GM12878 (cell line): Measurements from ENCODE around the gene ADAMTS18. TPM values are rescaled to one million over a fixed set of nuclear protein-coding genes. Genes with fewer than 3 reads are reported as not detected.
"Not testable (repeated sequence)": the region's sequence is repeated elsewhere in the genome, so short reads cannot be mapped to it uniquely, and the experiment has no call there.

ENCODE experiments used
- ATAC-seq: fragments of 200-7000 bp; cut with Tn5 transposase; 3 replicates; pipeline ENCODE4 v1.9.1; 2020; ENCODE audit warnings: mild to moderate bottlenecking, moderate library complexity
- BruUV-seq: library from RNA; stranded (reverse); fragments of 400-500 nt; replicated peaks from 2 replicates; lab custom pipeline; 2021; lab: Mats Ljungman, UMichigan
- CTCF ChIA-PET: fragments of 300-600 bp; sonication (Branson Sonifier 250); formaldehyde crosslinking; extraction: SDS; loops from one replicate; lab custom pipeline; 2021; ENCODE audit warnings: inconsistent platforms; lab: Yijun Ruan, JAX
- POLR2A ChIA-PET: fragments of 350-600 bp; formaldehyde crosslinking; extraction: SDS; loops from one replicate; lab custom pipeline; 2021; ENCODE audit warnings: inconsistent platforms; lab: Charles Lee
- RAD21 ChIA-PET: fragments of 300-600 bp; sonication (Branson Sonifier 250); formaldehyde crosslinking; loops from one replicate; lab custom pipeline; 2023; ENCODE audit warnings: antibody characterized with exemption; ENCODE audit not compliant: unreplicated experiment; lab: Charles Lee
- SMC1A ChIA-PET: fragments of 300-600 bp; sonication (Branson Sonifier 250); formaldehyde crosslinking; loops from one replicate; lab custom pipeline; 2023; ENCODE audit not compliant: unreplicated experiment, uncharacterized antibody; lab: Charles Lee
- DNase-seq: peaks from one replicate; pipeline ENCODE4 v3.0.0-alpha.2; 2011; ENCODE audit warnings: low read depth, low spot score
- FAIRE-seq: peaks from 3 replicates; lab custom pipeline; 2011; peaks lifted over from hg19 to GRCh38; lab: Jason Lieb, UNC
- H2AFZ ChIP-seq: 2 replicates; pipeline ENCODE4 v1.6.0; 2011; ENCODE audit warnings: low read depth, low read length, control low read depth; ENCODE audit not compliant: control insufficient read depth
- H3K27ac ChIP-seq: 2 replicates; pipeline ENCODE4 v1.5.1; 2011; ENCODE audit warnings: control low read depth; ENCODE audit not compliant: control insufficient read depth, insufficient read depth
- H3K27me3 ChIP-seq, 2 experiments: replicated peaks in 1 of 2; 2 replicates each; pipeline versions ENCODE4 v1.6.0 to v1.6.1; 2011; ENCODE audit warnings: low read length in 1 of 2; ENCODE audit not compliant: control insufficient read depth in 2 of 2, insufficient read depth in 2 of 2
- H3K36me3 ChIP-seq, 2 experiments: 2 replicates each; pipeline ENCODE4 v1.5.1; 2011; ENCODE audit warnings: low read length in 1 of 2; ENCODE audit not compliant: control insufficient read depth in 2 of 2, insufficient read depth in 2 of 2
- H3K4me1 ChIP-seq: 2 replicates; pipeline ENCODE4 v1.6.1; 2011; ENCODE audit warnings: mild to moderate bottlenecking, low read length, moderate library complexity, mixed read lengths; ENCODE audit not compliant: control insufficient read depth, insufficient read depth
- H3K4me2 ChIP-seq: 2 replicates; pipeline ENCODE4 v1.6.0; 2011; ENCODE audit warnings: control low read depth; ENCODE audit not compliant: control insufficient read depth, insufficient read depth
- H3K4me3 ChIP-seq: fragments of 200-600 bp; sonication (generic); 2 replicates; pipeline ENCODE4 v1.5.1; 2016
- H3K79me2 ChIP-seq: 2 replicates; pipeline ENCODE4 v1.6.0; 2011; ENCODE audit warnings: low read length; ENCODE audit not compliant: control insufficient read depth, insufficient read depth
- H3K9ac ChIP-seq: 2 replicates; pipeline ENCODE4 v1.8.0; 2011; ENCODE audit warnings: low read length, control low read depth, mixed read lengths; ENCODE audit not compliant: control insufficient read depth, insufficient read depth
- H3K9me3 ChIP-seq: replicated peaks from 3 replicates; pipeline ENCODE4 v1.5.1; 2011; ENCODE audit warnings: mild to moderate bottlenecking, low read length; ENCODE audit not compliant: control insufficient read depth, insufficient read depth
- H4K20me1 ChIP-seq: 2 replicates; pipeline ENCODE4 v1.6.0; 2011; ENCODE audit not compliant: control insufficient read depth, insufficient read depth
- HDAC2 ChIP-seq: fragments of 200-600 bp; sonication (generic); IDR thresholded peaks from 2 replicates; pipeline ENCODE4 v1.6.1; 2017
- PAX8 ChIP-seq: fragments of 450-650 bp; IDR thresholded peaks from 2 replicates; pipeline ENCODE4 v1.6.1; 2017; ENCODE audit warnings: mild to moderate bottlenecking, moderate library complexity
- POLR2AphosphoS5 ChIP-seq: IDR thresholded peaks from 2 replicates; pipeline ENCODE4 v1.6.1; 2011; ENCODE audit warnings: mild to moderate bottlenecking, low read length, inconsistent platforms
- SREBF2 ChIP-seq: IDR thresholded peaks from 2 replicates; pipeline ENCODE4 v1.6.1; 2012; ENCODE audit warnings: mild to moderate bottlenecking, low read length
- TBL1XR1 ChIP-seq: IDR thresholded peaks from 2 replicates; pipeline ENCODE4 v1.6.1; 2012; ENCODE audit warnings: low read depth, low read length, improper control_type of control experiment
- ZNF24 ChIP-seq: fragments of 450-650 bp; IDR thresholded peaks from 2 replicates; pipeline ENCODE4 v1.6.1; 2017; ENCODE audit warnings: antibody characterized with exemption, mild to moderate bottlenecking
- WGBS: methylation state at CpG from one replicate; pipeline ENCODE4 v1.1.6; 2016; ENCODE audit warnings: low lambda C conversion rate; ENCODE audit not compliant: insufficient replicate concordance, insufficient coverage; ENCODE audit errors: missing lambda C conversion rate; 5-methylcytosine and 5-hydroxymethylcytosine counted together
- in situ Hi-C: fragments of 300-500 bp; cut with MboI; formaldehyde crosslinking; loops from 9 replicates; pipeline ENCODE4 v1.14.3; 2018; ENCODE audit warnings: mixed read lengths
- intact Hi-C: fragments of 100-400 bp; cut with micrococcal nuclease; formaldehyde crosslinking; loops from one replicate; pipeline ENCODE4 v1.14.2; 2022; ENCODE audit not compliant: unreplicated experiment
- polyA plus RNA-seq, 11 experiments: library from polyadenylated mRNA; depleted of rRNA in 4 of 11; unstranded in 6 of 11; stranded (reverse) in 5 of 11; fragments of >200 nt; fragmentation: Nextera tagmentation in 4 of 11; fragmentation: Illumina TruSeq in 1 of 11; extraction: Ambion mirVana in 4 of 11; extraction: Trizol in 1 of 11; gene quantifications; 1 replicate in 1 of 11; 2 replicates in 10 of 11; pipeline versions ENCODE4 v1.2.1 to v1.2.3, GENCODE V29; 2011 to 2016; ENCODE audit warnings: inconsistent platforms in 2 of 11, missing spikeins in 2 of 11, low read depth in 1 of 11
- total RNA-seq, 4 experiments: library from RNA; depleted of rRNA in 3 of 4; stranded (reverse); fragments of >200 nt in 3 of 4; fragmentation: Illumina TruSeq in 1 of 4; extraction: Trizol in 1 of 4; gene quantifications; 2 replicates each; pipeline versions ENCODE4 v1.2.1 to v1.2.3, GENCODE V29; 2013 to 2021
- TF ChIP-seq, protein P1 (sequence below): fragments of 450-650 bp; IDR thresholded peaks from 2 replicates; pipeline ENCODE4 v1.6.1; 2017; ENCODE audit warnings: mild to moderate bottlenecking, moderate library complexity
- TF ChIP-seq, protein P2 (sequence below): fragments of 450-650 bp; IDR thresholded peaks from 2 replicates; pipeline ENCODE4 v1.6.1; 2017; ENCODE audit warnings: mild to moderate bottlenecking, moderate library complexity

The ADAMTS18 gene
- total and polyA plus RNA-seq, 10 of the 15 experiments (the other 5 are each of a cell fraction or from before 2014, with no cell fraction given): not detected

DNA sequence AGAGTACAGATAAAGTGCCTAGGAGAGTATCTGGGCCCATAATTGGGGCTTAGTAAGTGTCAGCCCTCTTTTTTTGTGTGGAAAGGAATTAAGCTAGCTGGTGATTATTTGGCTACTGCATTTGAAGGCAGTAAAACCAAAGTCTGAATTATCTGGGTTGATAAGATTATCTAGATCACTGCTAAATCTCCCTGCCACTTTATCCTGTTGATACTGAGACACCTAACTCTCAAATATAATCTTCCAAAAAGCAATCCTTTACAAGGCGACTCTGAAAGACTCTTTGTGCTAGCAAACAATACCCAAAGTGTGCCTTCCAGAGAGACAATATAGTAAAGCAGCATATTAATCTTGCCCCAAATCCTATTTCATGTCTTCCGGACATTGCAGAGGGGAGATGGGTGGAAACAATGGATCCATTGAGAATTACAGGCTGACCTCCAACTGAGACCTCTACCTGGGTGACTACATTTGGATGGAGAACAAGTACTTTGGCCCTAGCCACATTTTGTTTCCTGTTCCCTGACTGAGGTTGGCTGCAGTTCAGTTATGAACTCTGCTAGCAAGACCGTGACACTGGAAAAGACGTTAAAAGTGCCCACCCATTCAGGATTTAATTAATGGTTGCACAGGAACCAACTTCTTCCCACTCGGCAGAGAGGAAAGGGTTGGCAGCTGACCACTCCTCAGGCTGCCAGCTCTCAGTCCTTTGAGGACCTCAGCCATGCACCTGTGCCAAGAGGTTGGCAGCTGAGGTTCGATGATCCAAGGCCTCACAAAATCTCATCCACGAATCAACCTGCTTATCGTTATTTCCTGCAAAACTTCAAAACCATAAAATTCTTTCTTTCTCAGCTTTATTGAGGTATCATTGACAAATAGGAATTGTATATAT, 163.1 kb downstream of the ADAMTS18 start (continued):
- TF ChIP-seq, protein P1, sequence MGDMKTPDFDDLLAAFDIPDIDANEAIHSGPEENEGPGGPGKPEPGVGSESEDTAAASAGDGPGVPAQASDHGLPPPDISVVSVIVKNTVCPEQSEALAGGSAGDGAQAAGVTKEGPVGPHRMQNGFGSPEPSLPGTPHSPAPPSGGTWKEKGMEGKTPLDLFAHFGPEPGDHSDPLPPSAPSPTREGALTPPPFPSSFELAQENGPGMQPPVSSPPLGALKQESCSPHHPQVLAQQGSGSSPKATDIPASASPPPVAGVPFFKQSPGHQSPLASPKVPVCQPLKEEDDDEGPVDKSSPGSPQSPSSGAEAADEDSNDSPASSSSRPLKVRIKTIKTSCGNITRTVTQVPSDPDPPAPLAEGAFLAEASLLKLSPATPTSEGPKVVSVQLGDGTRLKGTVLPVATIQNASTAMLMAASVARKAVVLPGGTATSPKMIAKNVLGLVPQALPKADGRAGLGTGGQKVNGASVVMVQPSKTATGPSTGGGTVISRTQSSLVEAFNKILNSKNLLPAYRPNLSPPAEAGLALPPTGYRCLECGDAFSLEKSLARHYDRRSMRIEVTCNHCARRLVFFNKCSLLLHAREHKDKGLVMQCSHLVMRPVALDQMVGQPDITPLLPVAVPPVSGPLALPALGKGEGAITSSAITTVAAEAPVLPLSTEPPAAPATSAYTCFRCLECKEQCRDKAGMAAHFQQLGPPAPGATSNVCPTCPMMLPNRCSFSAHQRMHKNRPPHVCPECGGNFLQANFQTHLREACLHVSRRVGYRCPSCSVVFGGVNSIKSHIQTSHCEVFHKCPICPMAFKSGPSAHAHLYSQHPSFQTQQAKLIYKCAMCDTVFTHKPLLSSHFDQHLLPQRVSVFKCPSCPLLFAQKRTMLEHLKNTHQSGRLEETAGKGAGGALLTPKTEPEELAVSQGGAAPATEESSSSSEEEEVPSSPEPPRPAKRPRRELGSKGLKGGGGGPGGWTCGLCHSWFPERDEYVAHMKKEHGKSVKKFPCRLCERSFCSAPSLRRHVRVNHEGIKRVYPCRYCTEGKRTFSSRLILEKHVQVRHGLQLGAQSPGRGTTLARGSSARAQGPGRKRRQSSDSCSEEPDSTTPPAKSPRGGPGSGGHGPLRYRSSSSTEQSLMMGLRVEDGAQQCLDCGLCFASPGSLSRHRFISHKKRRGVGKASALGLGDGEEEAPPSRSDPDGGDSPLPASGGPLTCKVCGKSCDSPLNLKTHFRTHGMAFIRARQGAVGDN: no peak
- TF ChIP-seq SREBF2 (no peak), HDAC2 (no peak), POLR2AphosphoS5 (no peak), ZNF24 (no peak), PAX8 (no peak), TBL1XR1 (no peak)
- TF ChIP-seq, protein P2, sequence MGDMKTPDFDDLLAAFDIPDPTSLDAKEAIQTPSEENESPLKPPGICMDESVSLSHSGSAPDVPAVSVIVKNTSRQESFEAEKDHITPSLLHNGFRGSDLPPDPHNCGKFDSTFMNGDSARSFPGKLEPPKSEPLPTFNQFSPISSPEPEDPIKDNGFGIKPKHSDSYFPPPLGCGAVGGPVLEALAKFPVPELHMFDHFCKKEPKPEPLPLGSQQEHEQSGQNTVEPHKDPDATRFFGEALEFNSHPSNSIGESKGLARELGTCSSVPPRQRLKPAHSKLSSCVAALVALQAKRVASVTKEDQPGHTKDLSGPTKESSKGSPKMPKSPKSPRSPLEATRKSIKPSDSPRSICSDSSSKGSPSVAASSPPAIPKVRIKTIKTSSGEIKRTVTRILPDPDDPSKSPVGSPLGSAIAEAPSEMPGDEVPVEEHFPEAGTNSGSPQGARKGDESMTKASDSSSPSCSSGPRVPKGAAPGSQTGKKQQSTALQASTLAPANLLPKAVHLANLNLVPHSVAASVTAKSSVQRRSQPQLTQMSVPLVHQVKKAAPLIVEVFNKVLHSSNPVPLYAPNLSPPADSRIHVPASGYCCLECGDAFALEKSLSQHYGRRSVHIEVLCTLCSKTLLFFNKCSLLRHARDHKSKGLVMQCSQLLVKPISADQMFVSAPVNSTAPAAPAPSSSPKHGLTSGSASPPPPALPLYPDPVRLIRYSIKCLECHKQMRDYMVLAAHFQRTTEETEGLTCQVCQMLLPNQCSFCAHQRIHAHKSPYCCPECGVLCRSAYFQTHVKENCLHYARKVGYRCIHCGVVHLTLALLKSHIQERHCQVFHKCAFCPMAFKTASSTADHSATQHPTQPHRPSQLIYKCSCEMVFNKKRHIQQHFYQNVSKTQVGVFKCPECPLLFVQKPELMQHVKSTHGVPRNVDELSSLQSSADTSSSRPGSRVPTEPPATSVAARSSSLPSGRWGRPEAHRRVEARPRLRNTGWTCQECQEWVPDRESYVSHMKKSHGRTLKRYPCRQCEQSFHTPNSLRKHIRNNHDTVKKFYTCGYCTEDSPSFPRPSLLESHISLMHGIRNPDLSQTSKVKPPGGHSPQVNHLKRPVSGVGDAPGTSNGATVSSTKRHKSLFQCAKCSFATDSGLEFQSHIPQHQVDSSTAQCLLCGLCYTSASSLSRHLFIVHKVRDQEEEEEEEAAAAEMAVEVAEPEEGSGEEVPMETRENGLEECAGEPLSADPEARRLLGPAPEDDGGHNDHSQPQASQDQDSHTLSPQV: no peak
- TF ChIP-seq, all 136 proteins: peak for 0

DNA sequence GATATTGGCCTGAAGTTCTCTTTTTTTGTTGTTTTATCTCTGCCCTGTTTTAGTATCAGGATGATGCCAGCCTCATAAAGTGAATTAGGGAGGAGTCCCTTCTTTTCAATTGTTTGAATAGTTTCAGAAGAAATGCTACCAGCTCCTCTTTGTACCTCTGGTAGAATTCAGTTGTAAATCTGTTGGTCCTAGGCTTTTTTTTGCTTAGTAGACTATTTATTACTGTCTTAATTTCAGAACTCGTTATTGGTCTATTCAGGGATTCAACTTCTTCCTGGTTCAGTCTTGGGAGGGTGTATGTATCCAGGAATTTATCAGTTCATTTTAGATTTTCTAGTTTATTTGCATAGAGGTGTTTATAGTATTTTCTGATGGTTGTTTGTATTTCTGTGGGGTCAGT, 168.6 kb downstream of the ADAMTS18 start:
- H3K9ac ChIP-seq, FAIRE-seq, RAD21 ChIA-PET, H3K4me3 ChIP-seq, H3K9me3 ChIP-seq, in situ Hi-C loops, H2AFZ ChIP-seq, H4K20me1 ChIP-seq, H3K36me3 ChIP-seq, H3K27me3 ChIP-seq, H3K27ac ChIP-seq, intact Hi-C loops, H3K79me2 ChIP-seq, ATAC-seq, SMC1A ChIA-PET, CTCF ChIA-PET, BruUV-seq, H3K4me2 ChIP-seq, DNase-seq, H3K4me1 ChIP-seq: not testable (repeated sequence)
- 0% methylated on average over 1 of the region's 1 CpG for WGBS
- POLR2A ChIA-PET: interaction anchor here (0.6 kb wide), 1 partner anchor 75 kb away, joined by 4 read pairs; no protein-coding TSS in a partner anchor
